Panc1 (cell line): ENCODE data around the gene ARHGAP32. TPM values are rescaled to one million over a fixed set of nuclear protein-coding genes. Genes with fewer than 3 reads are reported as not detected.

Experiments
- ATAC-seq: fragments of 200-7000 bp; cut with Tn5 transposase; 2 replicates; pipeline ENCODE4 v1.9.1; 2020; ENCODE audit warnings: mild to moderate bottlenecking, moderate library complexity
- BruUV-seq: library from RNA; stranded (reverse); fragments of 400-500 nt; replicated peaks from 2 replicates; lab custom pipeline; 2021; lab: Mats Ljungman, UMichigan
- CTCF ChIA-PET: fragments of 300-600 bp; sonication (Branson Sonifier 250); formaldehyde crosslinking; loops from one replicate; lab custom pipeline; 2022; ENCODE audit warnings: antibody characterized with exemption; lab: Charles Lee
- POLR2A ChIA-PET: fragments of 300-600 bp; sonication (Branson Sonifier 250); formaldehyde crosslinking; loops from one replicate; lab custom pipeline; 2022; ENCODE audit warnings: antibody characterized with exemption; lab: Charles Lee
- DNase-seq: peaks from one replicate; pipeline ENCODE4 v3.0.0-alpha.2; 2010; ENCODE audit warnings: low read depth, low spot score
- H3K27ac ChIP-seq: 2 replicates; pipeline ENCODE4 v1.5.1; 2011; ENCODE audit warnings: mild to moderate bottlenecking, low read length, inconsistent platforms
- H3K27me3 ChIP-seq: fragments of 200-500 bp; sonication (Bioruptor generic); 2 replicates; pipeline ENCODE4 v1.6.0; 2014; ENCODE audit warnings: low read length, inconsistent platforms; ENCODE audit not compliant: control insufficient read depth, insufficient read depth
- H3K36me3 ChIP-seq: fragments of 200-500 bp; sonication (Bioruptor generic); 2 replicates; pipeline ENCODE4 v1.5.1; 2014; ENCODE audit warnings: inconsistent platforms, mild to moderate bottlenecking, low read length, moderate library complexity; ENCODE audit not compliant: control insufficient read depth, insufficient read depth
- H3K4me1 ChIP-seq: 2 replicates; pipeline ENCODE4 v1.5.1; 2011; ENCODE audit warnings: inconsistent platforms, mild to moderate bottlenecking, low read length, moderate library complexity; ENCODE audit not compliant: control insufficient read depth, insufficient read depth
- H3K4me3 ChIP-seq, 2 experiments: 2 replicates each; pipeline ENCODE4 v1.5.1; 2011 to 2012; ENCODE audit warnings: low read depth in 2 of 2, low read length in 2 of 2, mild to moderate bottlenecking in 2 of 2, inconsistent platforms in 1 of 2, moderate library complexity in 1 of 2
- H3K9me3 ChIP-seq: fragments of 200-500 bp; sonication (Bioruptor generic); 2 replicates; pipeline ENCODE4 v1.5.1; 2014; ENCODE audit warnings: low read depth, mild to moderate bottlenecking, inconsistent platforms, low read length, moderate library complexity; ENCODE audit not compliant: control insufficient read depth, insufficient read depth
- POLR2AphosphoS5 ChIP-seq: IDR thresholded peaks from 2 replicates; pipeline ENCODE4 v1.6.1; 2012; ENCODE audit warnings: mild to moderate bottlenecking, low read depth, low read length, moderate library complexity
- SIN3A ChIP-seq: IDR thresholded peaks from 2 replicates; pipeline ENCODE4 v1.6.1; 2012; ENCODE audit warnings: low read depth, mild to moderate bottlenecking, low read length, moderate library complexity, borderline replicate concordance; ENCODE audit not compliant: insufficient read depth
- TCF7L2 ChIP-seq: IDR thresholded peaks from 2 replicates; pipeline ENCODE4 v1.6.1; 2011; ENCODE audit warnings: mild to moderate bottlenecking, low read depth, low read length, inconsistent platforms
- in situ Hi-C: cut with HindIII; loops from 2 replicates; pipeline ENCODE4 v1.10.0; 2016; ENCODE audit warnings: low sequenced_read_pairs, low pct_unique_long_range_greater_than_20kb
- intact Hi-C: fragments of 100-400 bp; cut with micrococcal nuclease; formaldehyde crosslinking; loops from one replicate; pipeline ENCODE4 v1.10.0; 2022; ENCODE audit not compliant: unreplicated experiment
- total RNA-seq: library from RNA; stranded (reverse); gene quantifications from one replicate; pipeline ENCODE4 v1.2.1, GENCODE V29; 2021; ENCODE audit not compliant: unreplicated experiment
- TF ChIP-seq, protein P1 (sequence below): fragments of 450-650 bp; IDR thresholded peaks from 2 replicates; pipeline ENCODE4 v1.5.1; 2017; ENCODE audit warnings: mild to moderate bottlenecking
- TF ChIP-seq, protein P2 (sequence below), 2 experiments: IDR thresholded peaks; 2 replicates each; pipeline ENCODE4 v1.6.1; 2011 to 2012; ENCODE audit warnings: low read depth in 2 of 2, control low read depth in 1 of 2, low read length in 1 of 2, mild to moderate bottlenecking in 1 of 2, moderate library complexity in 1 of 2; ENCODE audit not compliant: insufficient read depth in 1 of 2

Gene ARHGAP32
- total RNA-seq, 1 experiment from 2014 or later = 44.6 TPM

DNA sequence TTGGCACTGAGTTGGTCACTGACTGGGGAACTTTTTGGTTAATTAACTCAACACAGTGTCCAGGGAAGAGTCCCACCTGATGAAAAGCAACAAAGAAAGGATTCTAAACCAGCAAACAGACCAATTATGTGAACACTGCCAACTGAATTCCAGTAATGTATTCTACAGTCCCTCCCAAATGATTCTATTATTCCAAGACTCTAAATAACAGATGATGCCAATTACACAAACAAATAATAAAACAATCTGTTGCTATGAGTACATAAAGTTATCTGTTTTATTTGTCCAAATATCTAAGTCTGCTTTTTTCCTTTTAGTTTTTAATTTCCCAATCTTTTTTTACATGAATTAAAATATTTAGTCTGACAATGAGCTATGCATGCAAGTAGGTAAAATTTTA lies 151.2 kb downstream of the ARHGAP32 start:
- in situ Hi-C loops (loop anchor here (5.0 kb wide), 1 partner anchor 34 kb away; no protein-coding TSS in a partner anchor), intact Hi-C loops (no loop called here)
- ChIA-PET CTCF (no interaction called here), POLR2A (interaction anchor here (0.6 kb wide), 1 partner anchor 44 kb away, joined by 3 read pairs; no protein-coding TSS in a partner anchor)
- ATAC-seq (no peak), DNase-seq (no peak)
- Histone ChIP-seq H3K36me3 (no peaks in the 10 kb centered on the region), H3K9me3 (no peaks in the 10 kb centered on the region), H3K27ac (peak overlapping the region; percentile 88), H3K4me3 (no peak overlapping the region), H3K4me1 (peaks cover 25% of the 10 kb centered on the region), H3K27me3 (no peaks in the 10 kb centered on the region)
- TF ChIP-seq, protein P1, sequence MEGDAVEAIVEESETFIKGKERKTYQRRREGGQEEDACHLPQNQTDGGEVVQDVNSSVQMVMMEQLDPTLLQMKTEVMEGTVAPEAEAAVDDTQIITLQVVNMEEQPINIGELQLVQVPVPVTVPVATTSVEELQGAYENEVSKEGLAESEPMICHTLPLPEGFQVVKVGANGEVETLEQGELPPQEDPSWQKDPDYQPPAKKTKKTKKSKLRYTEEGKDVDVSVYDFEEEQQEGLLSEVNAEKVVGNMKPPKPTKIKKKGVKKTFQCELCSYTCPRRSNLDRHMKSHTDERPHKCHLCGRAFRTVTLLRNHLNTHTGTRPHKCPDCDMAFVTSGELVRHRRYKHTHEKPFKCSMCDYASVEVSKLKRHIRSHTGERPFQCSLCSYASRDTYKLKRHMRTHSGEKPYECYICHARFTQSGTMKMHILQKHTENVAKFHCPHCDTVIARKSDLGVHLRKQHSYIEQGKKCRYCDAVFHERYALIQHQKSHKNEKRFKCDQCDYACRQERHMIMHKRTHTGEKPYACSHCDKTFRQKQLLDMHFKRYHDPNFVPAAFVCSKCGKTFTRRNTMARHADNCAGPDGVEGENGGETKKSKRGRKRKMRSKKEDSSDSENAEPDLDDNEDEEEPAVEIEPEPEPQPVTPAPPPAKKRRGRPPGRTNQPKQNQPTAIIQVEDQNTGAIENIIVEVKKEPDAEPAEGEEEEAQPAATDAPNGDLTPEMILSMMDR = no peak
- TF ChIP-seq, protein P2, sequence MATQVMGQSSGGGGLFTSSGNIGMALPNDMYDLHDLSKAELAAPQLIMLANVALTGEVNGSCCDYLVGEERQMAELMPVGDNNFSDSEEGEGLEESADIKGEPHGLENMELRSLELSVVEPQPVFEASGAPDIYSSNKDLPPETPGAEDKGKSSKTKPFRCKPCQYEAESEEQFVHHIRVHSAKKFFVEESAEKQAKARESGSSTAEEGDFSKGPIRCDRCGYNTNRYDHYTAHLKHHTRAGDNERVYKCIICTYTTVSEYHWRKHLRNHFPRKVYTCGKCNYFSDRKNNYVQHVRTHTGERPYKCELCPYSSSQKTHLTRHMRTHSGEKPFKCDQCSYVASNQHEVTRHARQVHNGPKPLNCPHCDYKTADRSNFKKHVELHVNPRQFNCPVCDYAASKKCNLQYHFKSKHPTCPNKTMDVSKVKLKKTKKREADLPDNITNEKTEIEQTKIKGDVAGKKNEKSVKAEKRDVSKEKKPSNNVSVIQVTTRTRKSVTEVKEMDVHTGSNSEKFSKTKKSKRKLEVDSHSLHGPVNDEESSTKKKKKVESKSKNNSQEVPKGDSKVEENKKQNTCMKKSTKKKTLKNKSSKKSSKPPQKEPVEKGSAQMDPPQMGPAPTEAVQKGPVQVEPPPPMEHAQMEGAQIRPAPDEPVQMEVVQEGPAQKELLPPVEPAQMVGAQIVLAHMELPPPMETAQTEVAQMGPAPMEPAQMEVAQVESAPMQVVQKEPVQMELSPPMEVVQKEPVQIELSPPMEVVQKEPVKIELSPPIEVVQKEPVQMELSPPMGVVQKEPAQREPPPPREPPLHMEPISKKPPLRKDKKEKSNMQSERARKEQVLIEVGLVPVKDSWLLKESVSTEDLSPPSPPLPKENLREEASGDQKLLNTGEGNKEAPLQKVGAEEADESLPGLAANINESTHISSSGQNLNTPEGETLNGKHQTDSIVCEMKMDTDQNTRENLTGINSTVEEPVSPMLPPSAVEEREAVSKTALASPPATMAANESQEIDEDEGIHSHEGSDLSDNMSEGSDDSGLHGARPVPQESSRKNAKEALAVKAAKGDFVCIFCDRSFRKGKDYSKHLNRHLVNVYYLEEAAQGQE (IDR thresholded peaks at IDR 0.05; ENCODE audit: insufficient read depth in 1 of 2, low read depth in 2 of 2, low read length in 1 of 2) = no peak
- no peak for TF ChIP-seq TCF7L2
- TF ChIP-seq SIN3A = no peak
- no peak for TF ChIP-seq POLR2AphosphoS5
- BruUV-seq = no TSS peak

DNA sequence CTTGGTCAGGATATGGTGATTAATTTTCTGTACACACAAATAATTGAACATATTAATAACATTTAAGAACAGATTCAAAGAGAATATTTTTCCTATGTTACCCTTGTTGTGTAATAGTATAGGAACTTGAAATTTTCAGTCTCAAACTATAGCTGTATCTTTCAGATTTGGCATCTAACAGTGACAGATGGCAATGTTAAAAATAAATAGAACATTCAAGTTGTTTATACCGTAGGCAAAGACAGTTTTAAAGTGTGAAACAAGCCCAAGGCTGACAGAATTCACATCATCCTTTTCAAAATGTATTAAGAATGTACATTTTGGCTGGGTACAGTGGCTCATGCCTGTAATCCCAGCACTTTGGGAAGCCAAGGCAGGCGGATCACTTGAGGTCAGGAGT lies 156.9 kb downstream of the ARHGAP32 start:
- Histone ChIP-seq H3K4me3 (no peak overlapping the region), H3K36me3 (no peaks in the 10 kb centered on the region), H3K27ac (no peak overlapping the region), H3K9me3 (no peaks in the 10 kb centered on the region), H3K27me3 (no peaks in the 10 kb centered on the region), H3K4me1 (no peaks in the 10 kb centered on the region; the same call in 1 of the 2 replicates)
- POLR2A ChIA-PET = no interaction called here
- ATAC-seq (no peak), DNase-seq (no peak)
- in situ Hi-C loops = no loop called here
- TF ChIP-seq SIN3A = no peak
- TF ChIP-seq TCF7L2 = no peak
- TF ChIP-seq, protein P1 = no peak
- TF ChIP-seq POLR2AphosphoS5 = no peak
- TF ChIP-seq, protein P2 (IDR thresholded peaks at IDR 0.05; ENCODE audit: insufficient read depth in 1 of 2, low read depth in 2 of 2, low read length in 1 of 2) = no peak
- intact Hi-C loops = no loop called here
- CTCF ChIA-PET = no interaction called here
- BruUV-seq = no TSS peak
